HG03060 (cell line): ENCODE measurements around the gene SUCLA2.
"Not testable (repeated sequence)": the region's sequence is repeated elsewhere in the genome, so short reads cannot be mapped to it uniquely, and the experiment has no call there.

ENCODE experiments used
- ATAC-seq: cut with Tn5 transposase; IDR thresholded peaks from one replicate; pipeline ENCODE4 v1.9.1; 2021; ENCODE audit warnings: low read depth, moderate number of reproducible peaks; ENCODE audit not compliant: unreplicated experiment

SUCLA2 gene

DNA sequence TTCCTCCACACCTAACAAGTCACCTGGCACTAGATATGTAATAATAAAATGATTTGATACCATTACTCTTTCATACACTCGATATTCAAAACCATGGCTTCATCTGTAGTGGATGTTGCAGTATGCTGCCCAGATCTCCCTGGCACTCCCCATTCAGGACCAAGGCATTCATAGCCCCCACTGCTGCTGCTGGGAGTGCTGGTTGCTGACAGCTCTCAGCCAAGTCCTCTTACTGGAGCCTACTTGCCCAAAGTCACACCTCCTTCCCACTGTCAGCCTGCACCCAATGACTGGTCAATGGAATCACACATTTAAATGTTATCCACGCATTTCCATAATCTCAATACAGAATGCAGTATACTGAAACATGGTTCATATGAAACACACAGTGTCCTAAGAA, 3.7 kb downstream of the SUCLA2 start:
- ATAC-seq, result no peak

DNA sequence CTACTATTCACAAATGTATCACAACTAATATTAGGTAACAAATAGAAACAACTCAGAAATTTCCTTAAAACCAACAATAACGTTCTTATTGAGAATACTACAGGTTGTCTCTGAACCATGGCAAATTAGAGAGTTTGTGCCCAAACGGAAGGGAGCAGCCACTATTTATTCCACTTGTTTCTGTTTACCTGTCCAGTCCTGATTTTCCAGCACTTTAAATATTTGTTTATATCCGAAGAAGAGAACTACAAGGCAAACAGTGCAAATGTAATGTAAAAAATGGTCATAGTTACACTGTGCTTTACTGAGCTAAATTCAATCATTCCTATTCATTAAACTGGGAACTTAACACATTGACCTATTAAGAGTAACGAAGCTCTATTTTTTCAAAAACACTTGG, 9.2 kb downstream of the SUCLA2 start:
- ATAC-seq, result no peak

DNA sequence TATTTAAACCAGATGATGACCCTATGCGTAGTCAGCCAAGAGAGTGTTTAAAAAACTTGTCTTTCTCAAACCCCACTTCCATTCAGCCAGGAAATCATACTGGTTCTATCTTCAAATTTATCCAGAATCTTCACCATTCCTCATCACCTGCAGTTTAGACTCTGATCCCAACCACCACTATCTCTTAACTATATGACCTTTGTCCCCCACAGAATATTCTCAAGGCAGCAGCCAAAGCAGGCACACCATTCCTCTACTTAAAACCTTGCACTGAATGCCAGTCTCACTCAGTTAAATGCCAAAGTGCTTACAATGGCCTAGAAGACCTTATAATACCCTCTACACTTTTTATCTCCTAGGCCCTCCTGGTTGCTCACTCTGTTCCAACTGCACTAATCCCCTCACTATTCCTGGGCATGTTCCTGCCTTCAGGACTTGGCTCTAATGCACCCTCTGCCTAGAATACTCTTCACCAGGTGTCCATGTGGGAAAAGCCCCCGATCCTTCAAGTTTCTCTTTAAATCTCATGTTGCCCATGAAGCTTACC, 10.1 kb downstream of the SUCLA2 start:
- ATAC-seq, result no peak

DNA sequence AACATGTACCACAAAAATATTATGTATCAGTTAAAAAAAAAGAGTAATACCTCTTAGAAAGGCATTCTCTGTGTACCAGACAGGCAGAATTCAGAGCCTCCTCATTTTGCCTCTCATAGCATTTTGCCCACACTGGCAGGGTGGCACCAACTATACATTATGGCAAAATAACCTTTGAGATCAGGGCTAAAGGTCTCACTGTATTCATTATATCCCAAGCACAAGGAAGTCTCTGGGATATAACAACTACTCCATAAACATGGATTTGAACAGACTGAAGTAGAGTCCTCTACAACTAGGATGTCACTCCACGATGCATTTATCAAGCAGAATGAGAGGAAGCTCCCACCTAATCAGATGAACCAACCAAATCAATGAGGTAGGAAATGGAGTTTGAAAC, 10.6 kb downstream of the SUCLA2 start:
- ATAC-seq, result no peak

DNA sequence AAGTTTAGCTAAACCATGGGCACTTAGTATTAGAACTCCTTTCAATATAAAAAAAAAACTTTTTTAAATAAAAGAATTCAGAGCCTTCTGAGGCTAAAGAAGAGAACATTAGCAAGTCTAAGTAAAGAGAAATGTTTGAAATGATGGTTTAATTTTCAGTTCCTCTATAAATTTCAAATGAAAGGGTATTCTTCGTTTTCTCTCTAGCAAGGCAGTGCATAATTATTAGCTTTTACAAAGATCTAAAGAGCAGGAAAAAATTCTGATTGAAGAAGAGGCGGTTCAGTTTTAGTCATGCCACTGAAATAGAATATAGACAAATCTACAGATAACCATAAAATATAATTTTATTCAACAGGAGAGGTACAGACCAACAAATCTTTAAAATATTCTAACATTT, 18.0 kb downstream of the SUCLA2 start:
- no peak for ATAC-seq

DNA sequence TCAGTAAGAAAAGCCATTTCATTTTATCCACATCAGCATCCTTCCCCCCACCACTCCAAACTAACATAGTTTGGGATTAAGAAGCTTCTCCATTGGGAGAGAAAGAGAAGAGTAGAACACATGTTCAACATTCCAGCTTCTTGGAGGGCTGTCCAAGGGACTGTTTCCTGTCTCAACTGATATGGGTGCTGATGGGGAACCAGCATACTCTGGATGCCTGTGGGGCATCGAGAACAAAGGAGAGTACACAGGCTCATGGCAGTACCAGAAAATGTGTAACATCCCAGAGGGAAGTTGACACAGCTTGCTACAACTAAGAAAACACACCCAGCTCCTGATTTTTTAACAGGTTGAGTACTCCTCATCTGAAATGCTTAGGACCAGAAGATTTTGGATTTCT, 24.7 kb downstream of the SUCLA2 start:
- ATAC-seq, result no peak

GRCh38 chr13:47964863-47965262, 36.2 kb downstream of the SUCLA2 start:
- no peak for ATAC-seq

DNA sequence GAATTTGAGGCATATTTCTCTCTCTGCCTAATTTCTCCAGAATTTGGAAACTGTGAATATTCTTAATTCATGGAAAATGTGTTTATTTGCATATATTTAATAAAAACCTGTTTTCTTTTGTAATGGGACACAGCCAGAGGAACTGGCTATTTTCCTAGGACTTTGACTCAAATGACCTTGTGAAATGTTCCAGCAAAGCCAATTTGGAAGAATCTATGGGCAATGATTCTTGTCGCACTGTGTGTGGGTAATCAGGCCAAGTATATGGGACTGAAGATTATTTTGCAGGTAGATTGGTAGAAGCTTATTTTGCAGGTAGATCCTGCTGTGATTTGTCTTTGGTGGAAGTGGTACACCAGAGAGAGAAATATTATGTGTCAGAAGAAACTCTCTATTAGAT, 38.8 kb downstream of the SUCLA2 start:
- ATAC-seq, result no peak

- no peak for ATAC-seq
Measured at GRCh38 chr13:47959468-47960247, 41.4 kb downstream of the SUCLA2 start.

DNA sequence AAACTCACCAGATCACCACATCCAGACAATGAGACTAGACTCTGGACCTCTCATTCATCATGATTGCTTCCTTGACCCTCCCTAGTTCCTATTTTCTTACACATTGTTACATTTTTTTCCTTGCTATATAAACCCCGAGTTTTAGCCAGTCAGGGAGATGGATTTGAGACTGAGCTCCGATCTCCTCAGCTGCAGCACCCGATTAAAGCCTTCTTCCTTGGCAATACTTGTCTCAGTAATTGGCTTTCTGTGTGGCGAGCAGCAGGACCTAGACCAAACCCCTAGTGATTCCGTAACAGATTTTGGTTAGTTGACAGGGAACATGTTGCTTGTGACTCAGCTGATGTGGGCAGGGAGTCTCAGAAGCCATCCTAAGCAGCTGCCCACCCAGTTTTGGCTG, 44.0 kb downstream of the SUCLA2 start:
- no peak for ATAC-seq

GRCh38 chr13:47955836-47956235, 45.2 kb downstream of the SUCLA2 start:
- no peak for ATAC-seq

DNA sequence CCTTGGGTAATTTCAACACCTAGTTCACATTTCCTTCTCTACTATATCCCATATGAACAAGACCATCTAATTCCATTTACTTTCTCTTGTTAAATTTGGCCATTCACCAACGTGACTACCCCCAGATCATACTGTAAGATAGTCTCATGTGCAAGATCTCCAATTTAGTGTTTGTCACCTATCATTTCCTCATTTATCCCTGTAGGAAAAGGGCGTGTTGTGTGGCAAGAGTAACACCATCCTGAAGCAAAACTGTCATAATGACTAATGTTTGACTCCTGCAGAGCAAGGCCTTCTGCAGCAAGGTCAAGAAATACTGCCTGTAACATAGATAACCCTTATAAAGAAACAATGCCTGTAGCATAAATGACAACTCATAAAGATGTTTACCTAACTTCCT, 51.3 kb downstream of the SUCLA2 start:
- ATAC-seq, result no peak

- ATAC-seq, result no peak
Measured at GRCh38 chr13:47945738-47946137, 55.3 kb downstream of the SUCLA2 start.

DNA sequence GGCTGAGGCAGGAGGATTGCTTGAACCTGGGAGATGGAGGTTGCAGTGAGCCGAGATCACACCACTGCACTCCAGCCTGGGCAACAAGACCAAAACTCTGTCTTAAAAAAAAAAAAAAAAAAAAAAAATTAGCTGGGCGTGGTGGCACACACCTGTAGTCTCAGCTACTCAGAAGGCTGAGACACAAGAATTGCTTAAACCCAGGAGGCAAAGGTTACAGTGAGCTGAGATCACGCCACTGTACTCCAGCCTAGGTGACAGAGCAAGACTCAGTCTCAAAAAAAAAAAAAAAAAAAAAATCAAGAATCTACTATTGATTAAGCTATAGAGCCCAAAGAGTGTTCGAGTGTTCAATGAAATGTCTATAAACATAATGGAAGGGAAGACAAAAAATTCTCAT, 55.9 kb downstream of the SUCLA2 start:
- not testable (repeated sequence) for ATAC-seq

GRCh38 chr13:47934371-47934770, 66.7 kb downstream of the SUCLA2 start:
- ATAC-seq, result no peak

- ATAC-seq, result no peak
Measured at GRCh38 chr13:47932950-47933923, 67.8 kb downstream of the SUCLA2 start.

GRCh38 chr13:47930649-47931165, 70.4 kb downstream of the SUCLA2 start:
- no peak for ATAC-seq

GRCh38 chr13:47929156-47929555, 71.9 kb downstream of the SUCLA2 start:
- ATAC-seq, result no peak

DNA sequence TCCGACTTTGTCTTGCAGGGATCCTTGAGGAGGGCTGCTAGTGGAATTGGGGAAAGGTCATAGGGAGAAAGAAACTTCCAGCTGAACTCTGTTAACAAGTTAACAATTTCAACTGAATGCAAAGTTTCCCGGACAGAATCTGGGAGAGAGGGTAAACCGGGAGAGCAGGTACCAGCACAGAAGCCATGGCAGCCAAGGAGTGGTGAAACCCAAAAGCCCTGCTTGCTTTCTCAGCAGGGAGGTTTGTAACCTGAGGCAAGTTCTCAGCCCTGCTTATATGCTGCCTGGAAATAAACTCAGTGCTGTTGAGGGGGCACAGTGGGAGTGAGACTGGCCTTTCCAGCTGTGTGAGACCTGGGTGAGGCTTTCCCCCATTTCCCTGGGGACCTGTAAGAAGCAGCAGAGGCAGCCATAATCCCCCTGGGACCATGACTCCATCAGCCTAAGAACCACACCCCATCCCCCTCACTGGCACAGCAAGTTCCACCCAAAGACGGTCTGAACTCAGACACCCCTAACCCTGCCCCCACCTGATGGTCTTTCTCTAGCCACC, 84.0 kb downstream of the SUCLA2 start:
- no peak for ATAC-seq

DNA sequence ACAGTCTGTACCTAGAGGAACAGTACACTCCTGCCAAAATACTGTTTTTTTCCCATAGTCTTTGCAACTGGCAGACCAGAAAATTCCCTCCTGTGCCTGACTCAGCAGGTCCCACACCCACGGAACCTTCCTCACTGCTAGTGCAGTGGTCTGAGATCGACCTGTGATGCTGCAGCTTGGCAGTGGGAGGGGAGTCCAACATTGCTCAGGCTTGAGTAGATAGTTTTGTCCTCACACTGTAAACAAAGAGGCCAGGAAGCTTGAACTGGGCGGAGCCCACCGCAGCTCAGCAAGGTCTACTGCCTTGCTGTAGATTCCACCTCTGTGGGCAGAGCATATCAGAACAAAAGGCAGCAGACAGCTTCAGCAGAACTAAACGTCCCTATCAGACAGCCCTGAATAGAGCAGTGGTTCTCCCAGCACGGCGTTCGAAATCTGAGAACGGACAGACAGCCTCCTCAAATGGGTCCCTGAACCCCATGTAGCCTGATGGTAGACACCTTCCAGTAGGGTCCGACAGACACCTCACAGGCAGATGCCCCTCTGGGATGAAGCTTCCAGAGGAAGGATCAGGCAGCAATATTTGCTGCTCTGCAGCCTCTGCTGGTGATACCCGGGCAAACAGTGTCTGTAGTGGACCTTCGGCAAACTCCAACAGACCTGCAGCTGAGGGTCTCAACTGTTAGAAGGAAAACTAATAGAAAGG, 92.7 kb downstream of the SUCLA2 start:
- no peak for ATAC-seq
